ENCODE results near the gene CTNNA1.

GRCh38 chr5:138946241-138946623 lies 193.0 kb downstream of the CTNNA1 start:
- TF ChIP-seq CTCF (IDR thresholded peaks at IDR 0.05) (no peak), POLR2A (IDR thresholded peaks at IDR 0.05) (no peak)
